Smooth muscle cell of the pulmonary artery (primary cell): ENCODE results near the gene LYZ. TPM values are rescaled to one million over a fixed set of nuclear protein-coding genes. Genes with fewer than 3 reads are reported as not detected.

Experiments used
- total RNA-seq: library from RNA; depleted of rRNA; stranded (reverse); fragments of >200 nt; gene quantifications from 2 replicates; pipeline ENCODE4 v1.2.3, GENCODE V29; 2014

LYZ gene
- total RNA-seq, result not detected in 2 replicates

GRCh38 chr12:69348162-69348938, at the start of gene LYZ:
TSS of gene LYZ (plus strand) at chr12:69348381. CDS start at chr12:69348409, 28 bp downstream.

GRCh38 chr12:69359531-69360347, 11.6 kb downstream of the LYZ start, which contains the start of gene YEATS4:
TSS of gene YEATS4 (plus strand) at chr12:69359743. CDS start at chr12:69359973, 230 bp downstream.

Other genes starting within 250 kb of the LYZ start
- 20.8 and 23.0 TPM in 2 replicates for gene CPSF6, start 108.8 kb upstream of the LYZ start, total RNA-seq
- 8.2 and 9.8 TPM in 2 replicates for gene YEATS4, start 11.4 kb downstream of the LYZ start, total RNA-seq
- gene FRS2, start 122.0 kb downstream of the LYZ start, total RNA-seq, result 43.1 and 52.5 TPM in 2 replicates
- gene CCT2, start 237.1 kb downstream of the LYZ start, total RNA-seq, result 174 and 179 TPM in 2 replicates